SW 1271 (cell line): Measurements from ENCODE around the gene OR7C1.
A peak's percentile ranks its signal among the peaks of the same experiment; 100 is the strongest.
"Not testable (repeated sequence)": the region's sequence is repeated elsewhere in the genome, so short reads cannot be mapped to it uniquely, and the experiment has no call there.

Experiments
- DNase-seq, 2 experiments: peaks; one replicate each; lab custom pipeline; 2025; lab: John Stamatoyannopoulos, UW

OR7C1 gene

DNA sequence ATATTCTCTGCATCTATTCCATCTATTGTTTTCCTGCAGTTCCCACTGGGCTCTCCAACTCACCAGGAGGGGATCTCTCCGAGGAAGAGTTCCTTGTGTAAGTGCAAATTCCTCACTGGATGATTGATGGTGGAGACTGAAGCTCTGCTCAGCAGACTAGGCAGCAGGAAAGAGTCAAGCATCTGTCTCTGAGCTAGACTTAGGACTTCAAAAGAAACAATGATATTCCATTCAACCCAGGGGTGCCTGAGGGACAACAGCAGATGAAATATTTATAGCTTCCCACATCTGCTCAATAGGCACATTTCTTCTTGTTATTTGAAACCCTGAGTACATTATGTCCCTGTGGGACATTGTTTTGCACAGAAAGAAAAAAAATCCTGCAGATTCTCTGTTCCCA, at the start of gene OR7C1, which contains the start of gene OR7A5:
TSS of gene OR7C1 (minus strand) at position 175 of the 400 bp plus-strand sequence. CDS start 35,049 bp downstream, outside the sequence.
TSS of gene OR7A5 (minus strand) at position 175 of the 400 bp plus-strand sequence. CDS start 6,944 bp downstream, outside the sequence.
- no peak for DNase-seq

DNA sequence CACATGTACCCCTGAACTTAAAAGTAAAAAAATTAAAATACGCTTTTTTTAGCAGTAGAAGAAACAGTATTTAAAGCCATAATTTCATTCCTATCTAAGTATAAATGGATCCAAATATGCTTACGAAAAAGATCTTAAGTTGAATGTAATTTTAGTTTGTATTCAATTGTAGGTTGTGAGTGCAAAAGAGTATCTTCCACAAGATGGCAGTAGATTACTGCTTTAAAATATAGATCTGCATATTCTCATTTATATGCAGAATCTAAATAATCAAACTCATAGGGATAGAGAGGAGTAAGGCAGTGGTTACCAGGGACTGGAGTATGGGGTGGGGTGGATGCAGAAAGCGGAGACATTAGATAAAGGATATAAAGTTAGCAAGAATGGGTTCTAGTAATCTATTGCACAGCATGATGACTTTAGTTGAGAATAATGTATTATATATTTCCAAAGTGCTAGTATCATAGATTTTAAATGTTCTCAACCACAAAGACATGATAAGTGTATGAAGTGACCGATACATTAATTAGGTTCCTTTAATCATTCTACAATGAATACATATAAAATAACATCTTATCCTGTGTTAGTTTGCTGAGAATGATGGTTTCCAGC, 36.7 kb upstream of the OR7C1 start:
- peak in 1 of 2 experiments; percentile 42 for DNase-seq

DNA sequence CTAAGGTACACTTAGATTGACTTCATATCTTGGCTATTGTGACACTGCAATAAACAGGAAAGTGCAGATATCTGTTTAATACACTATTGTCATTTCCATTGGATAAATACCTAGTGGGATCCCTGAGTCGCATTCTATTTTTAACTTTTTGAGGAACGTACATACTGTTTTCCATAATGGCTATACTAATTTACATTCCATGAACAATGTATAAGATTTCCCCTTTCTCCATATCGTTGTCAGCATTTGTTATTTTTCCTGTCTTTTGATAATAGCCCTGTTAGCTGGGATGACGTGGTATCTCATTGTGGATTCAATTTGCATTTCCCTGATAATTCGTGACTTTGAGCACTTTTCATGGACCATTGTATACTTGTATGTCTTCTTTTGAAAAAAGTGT, 33.5 kb upstream of the OR7C1 start:
- no peak for DNase-seq

DNA sequence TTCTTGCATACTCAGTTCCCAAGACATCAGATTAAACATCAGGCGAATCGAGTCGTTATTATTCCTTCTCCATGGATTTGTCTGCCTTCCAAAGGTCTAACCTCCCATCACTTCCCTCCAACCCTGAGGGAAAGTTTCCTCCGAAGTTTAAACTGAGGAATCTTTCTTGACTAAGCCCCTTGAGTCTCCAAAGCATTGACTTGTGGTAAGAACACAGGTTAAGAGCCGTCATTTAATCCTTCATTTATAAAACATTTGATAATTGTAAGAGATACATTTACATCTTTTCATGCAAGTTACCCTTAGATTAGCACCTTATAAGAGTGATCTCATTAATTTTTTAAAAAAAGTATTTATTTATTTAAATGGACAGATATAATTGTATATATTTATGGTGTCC, 13.8 kb upstream of the OR7C1 start, which contains the start of gene OR7A10:
TSS of gene OR7A10 (minus strand) at position 101 of the 400 bp plus-strand sequence. CDS start 7,045 bp downstream, outside the sequence.
- DNase-seq, result no peak

DNA sequence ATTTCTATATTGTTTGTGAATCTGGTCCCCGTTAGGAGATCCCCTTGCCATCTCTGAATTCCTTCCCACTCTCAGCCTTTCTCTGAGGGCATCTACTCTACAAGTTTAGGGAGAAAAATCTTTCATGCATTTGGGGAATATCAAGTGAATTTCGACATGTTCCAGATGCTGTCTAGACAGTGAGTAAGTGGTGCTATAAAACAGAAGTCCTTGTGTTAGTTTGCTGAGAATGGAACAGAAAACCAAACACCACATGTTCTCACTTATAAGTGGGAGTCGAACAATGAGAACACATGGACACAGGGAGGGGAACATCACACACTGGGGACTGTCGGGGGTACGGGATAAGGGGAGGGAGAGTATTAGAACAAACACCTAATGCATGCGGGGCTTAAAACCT, 8.6 kb upstream of the OR7C1 start:
- no peak for DNase-seq

DNA sequence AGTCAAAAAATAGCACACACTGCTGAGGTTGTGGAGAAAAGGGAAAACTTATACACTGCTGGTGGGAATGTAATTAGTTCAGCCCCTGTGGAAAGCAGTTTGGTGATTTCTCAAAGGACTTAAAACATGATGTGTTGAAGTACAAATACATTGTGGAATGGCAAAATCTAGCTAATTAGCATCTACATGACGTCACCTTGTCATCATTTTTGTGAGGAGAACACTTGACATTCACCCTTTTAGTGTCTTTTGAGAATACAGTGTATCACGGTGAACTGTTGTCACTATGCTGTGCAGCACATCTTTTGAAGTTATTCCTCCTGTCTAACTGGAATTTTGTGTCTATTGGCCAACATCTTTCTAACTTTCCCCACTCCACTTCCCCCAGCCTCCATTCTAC, 8.2 kb upstream of the OR7C1 start:
- no peak for DNase-seq

DNA sequence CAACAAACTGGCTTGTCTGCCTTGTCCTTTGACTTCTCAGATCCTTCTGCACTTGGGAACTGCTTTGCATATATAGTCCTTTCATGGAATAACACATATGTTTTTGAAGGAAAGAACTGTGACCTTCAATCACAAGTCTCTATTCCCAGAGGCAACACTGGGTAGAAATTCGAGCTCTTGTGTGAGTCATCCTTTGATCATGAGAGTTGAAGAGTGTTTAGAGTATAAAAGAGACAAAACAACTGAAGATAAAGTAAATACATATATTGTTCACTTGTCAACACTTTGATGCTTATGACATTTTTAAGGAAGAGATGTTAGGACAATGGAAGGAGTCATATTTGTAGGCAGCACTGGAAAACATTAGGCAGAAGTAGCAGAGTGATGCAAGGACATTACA, 5.2 kb upstream of the OR7C1 start:
- DNase-seq, result no peak

DNA sequence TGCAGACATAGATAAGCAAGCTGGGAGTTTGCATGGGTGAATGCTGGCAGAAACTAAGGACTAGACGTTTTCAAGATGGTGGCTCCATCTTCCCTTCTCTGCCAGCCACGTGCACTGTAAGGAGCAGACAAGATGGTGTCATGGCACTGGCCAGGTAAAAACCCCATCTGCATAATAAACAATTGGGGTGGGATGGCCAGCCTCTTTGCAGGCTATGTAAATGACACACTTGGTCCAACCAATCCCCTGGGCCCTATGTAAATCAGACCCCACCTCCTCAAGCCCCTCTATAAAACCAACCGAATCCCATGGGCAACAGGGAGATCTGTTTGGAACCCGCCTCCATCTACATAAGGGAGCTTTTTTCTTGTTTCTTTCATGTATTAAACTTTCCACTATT, 2.4 kb upstream of the OR7C1 start:
- no peak for DNase-seq

DNA sequence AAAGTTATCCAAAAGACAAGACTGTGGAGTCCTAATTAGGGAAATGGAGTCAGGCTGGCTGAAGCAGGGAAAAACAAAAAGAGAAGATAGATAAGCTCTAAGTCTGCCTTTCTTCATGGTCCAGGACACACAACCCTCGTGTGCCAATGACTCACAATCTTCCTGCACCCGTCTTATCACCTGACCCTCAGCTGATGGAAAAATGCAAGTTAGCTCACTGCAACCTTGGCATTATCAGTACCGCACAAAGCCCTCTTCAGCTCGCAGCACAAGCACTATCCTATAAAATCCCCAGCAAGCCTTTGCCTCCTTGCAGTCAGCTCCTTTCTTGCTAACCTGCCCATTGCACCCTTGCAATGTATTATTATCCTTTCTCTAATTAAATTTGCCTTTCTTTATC, 4.3 kb downstream of the OR7C1 start:
- DNase-seq, result no peak

DNA sequence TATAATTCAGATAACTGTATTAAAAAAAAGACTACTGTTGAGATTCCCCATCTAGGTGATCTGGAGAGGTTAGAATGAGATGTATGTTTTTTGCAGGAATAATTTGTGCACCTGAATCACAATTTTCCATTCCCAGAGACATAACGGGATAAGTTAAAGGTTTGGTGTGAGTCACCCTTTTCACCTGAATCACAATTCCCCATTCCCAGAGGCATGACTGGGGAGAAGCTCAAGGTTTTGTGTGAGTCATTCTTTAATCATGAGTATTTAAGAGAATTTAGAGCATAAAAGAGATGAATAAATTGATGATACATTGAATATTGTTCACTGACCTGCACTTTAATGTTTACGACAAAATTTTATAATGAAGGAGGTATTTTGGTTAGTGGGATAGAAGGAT, 9.0 kb downstream of the OR7C1 start:
- no peak for DNase-seq

DNA sequence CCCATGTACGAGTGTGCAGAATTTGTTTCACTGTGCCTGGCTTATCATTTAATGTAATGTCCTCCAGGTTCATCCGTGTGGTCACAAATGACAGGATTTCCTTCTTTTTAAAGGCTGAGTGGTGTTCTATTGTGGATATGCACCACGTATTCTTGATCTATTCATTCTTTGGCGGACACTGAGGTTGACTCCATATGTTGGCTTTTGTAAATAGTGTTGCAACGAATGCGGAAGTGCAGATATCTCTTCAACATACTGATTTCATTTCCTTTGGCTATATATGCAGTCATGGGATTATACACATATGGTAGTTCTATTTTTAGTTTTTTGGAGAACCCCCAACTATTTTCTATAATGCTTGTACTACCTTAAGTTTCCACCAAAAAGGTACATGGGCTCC, 13.0 kb downstream of the OR7C1 start:
- DNase-seq, result no peak

DNA sequence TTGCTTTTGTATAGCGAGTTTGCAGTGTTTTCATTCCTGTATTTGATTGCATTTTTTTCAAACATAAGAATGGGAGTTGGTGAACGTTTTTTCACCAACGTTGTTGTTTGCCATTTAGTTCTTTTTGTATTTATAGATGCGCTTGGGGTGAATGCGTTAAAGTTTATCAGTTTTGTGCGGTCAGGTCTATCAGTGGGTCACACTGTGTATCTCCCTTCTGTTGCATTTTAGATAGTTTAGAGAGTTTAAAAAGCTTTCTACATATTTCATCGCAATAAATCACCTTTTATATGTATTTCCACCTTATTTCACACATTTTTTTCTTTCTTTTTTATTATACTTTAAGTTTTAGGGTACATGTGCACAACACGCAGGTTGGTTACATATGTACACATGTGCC, 16.4 kb downstream of the OR7C1 start:
- no peak for DNase-seq

DNA sequence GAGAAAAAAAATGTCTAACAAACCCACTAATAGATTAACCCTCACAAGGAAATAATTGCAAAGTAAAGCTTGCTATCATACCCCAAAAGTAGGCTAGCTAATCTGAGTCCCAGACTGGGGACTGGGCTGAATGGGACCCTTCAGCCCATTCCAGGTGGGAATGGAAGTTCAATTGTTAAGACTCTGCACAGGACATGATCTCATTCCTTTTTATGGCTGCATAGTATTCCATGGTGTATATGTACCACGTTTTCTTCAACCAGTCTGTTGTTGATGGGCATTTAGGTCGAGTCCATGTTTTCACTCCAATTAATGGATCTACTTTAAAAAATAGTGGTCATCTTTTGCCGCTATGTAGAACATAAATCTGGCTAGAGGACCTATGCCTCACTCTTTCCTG, 17.9 kb downstream of the OR7C1 start:
- DNase-seq, result no peak

DNA sequence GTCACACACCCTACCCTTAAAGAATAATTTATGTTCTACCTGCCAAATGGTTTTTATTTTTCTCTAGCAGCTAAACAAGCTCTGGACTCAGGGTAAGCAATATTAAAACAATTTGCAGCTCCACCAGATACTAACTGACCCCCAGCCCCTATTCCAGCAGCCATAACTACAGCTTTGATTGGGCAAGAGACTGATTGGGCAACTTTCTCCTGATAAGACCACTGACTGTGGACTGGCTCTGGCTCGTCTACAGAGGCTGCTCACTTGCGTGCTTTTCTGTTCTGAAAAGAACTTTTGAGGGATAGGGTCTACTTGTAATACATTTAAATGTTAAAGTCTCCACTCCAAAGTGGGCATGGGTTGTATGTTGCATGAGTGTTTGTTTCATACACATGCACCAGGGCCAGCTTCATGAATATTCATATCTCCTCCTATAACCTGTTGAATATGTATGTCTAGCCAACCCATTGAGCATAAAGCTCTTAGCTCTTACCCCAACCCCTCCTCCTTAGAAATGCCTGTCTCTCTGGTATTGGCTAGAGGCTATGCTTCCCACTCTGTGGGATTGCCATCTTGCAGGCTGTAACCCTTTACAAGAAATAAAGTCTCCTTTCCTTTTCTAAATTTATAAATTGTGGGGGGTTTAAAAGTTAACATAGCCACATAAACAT, 19.9 kb downstream of the OR7C1 start:
- no peak for DNase-seq

DNA sequence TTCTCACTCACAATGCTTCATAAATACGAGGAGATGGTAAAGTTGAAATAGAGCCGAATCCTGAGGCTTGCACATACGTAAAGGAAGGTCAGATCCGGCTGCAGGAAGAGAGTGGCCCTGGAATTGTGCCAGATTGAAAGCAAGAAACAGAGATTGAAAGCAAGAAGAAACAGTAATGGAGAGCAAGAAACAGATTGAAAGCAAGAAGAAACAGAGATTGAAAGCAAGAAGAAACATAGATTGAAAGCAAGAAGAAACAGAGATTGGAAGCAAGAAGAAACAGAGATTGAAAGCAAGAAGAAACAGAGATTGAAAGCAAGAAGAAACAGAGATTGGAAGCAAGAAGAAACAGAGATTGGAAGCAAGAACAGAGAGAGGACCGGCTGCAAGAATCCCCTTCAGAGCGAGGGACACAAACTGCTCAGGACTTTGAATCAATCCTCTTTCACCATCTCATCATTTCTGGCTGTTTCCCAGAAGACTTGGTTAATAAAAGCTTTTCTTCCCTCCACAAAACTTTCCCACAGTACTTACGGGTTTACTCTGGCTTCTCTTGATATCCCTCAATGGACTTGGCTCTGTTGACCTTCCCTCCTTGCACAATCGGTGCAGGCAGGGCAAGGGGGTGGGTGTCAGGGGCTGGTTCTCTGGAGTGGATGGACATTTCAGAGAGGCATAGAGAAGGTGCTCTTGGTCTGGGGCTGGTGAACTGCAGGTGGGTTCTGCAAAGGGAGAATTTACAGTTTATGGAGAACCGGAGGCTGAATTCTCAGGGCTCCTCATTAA, 25.5 kb downstream of the OR7C1 start:
- no peak for DNase-seq

DNA sequence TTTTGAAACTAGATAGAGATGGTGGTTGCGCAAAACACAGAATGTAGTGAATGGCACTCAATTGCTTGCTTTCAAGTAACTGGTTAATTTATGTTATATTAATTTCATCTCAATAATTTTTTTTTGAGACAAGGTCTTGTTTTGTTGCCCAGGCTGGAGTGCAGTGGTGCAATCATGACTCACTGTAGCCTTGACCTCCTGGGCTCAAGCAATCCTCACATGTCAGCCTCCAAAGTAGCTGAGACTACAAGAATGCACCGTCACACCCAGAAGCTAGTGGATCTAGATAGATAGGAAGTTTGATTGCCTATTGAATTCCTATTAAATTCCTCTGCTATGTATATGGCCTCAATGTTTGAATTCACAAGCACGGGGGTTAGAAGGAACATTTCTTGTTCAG, 30.2 kb downstream of the OR7C1 start:
- DNase-seq, result no peak

DNA sequence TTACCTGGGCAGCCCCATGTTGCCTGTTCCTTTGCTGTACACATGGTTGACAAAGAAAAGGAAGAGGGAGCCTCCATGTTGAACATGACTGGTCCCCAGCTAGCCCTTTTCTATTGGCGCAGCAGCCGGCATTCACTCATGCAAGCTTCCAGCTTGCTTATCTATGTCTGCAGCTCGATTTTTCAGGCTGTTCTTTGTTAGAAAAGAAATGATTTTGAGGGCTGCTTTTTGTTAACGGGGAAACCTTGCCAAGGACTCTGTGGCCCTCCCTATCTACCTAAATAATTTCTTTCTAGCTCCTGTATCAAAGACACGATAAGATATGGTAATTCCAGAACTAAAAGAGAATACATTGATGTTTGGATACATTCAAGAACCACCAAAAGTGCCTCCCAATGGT, 36.2 kb downstream of the OR7C1 start:
- no peak for DNase-seq

DNA sequence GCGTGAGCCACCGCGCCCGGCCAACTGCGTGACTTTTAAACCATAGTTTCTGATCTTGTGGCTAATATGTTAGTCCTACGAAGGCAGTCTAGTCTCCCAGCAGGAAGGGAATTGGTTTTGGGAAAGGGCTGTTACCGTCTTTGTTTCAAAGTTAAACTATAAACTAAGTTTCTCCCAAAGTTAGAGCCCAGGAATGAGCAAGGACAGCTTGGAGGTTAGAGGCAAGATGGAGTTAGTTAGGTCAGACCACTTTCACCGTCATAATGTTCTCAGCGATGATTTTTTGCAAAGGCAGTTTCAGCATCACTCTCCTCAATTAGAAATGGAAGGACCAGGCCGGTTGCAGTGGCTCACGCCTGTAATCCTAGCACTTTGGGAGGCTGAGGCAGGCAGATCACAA, 39.0 kb downstream of the OR7C1 start:
- no peak for DNase-seq

DNA sequence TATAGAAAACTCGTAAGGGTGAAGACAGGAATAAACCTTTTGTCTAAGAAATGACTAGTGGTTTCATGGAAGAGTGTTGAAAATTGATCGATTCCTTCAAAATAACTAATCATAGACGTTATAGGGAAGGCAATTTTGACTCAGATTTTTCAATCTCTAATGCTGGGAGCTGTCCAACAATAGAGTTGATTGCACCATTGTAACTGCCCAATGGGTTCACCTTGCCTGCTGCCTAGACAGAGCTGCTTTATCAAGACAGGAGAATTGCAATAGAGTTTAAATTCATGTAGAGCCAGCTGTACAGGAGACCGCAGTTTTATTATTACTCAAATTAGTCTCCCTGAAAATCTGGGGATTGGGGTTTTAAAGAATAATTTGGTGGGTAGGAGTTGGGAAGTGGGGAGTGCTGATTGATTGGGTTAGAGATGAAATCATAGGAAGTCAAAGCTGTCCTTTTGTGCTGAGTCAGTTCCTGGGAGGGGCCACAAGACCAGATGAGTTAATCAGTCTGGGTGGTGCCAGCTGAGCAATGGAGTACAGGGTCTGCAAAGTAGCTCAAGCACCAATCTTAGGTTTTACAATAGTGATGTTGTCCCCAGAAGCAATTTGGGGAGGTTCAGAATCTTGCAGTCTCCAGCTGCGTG, 39.8 kb downstream of the OR7C1 start:
- DNase-seq, result no peak

DNA sequence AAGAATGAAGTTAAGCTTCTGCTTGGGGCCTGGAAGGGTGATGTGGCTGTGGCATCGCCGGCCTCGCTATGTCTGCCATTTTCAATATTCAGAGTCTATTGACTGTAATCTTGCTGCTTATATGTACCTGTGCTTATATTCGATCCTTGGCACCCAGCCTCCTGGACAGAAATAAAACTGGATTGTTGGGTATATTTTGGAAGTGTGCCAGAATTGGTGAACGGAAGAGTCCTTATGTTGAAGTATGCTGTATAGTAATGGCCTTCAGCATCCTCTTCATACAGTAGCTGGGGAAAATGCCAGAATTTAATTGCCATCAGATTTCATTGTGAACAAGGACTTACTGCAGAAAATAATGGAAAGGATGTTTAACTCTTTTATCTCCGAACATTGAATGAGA, 42.7 kb downstream of the OR7C1 start:
- DNase-seq, result not testable (repeated sequence)

DNA sequence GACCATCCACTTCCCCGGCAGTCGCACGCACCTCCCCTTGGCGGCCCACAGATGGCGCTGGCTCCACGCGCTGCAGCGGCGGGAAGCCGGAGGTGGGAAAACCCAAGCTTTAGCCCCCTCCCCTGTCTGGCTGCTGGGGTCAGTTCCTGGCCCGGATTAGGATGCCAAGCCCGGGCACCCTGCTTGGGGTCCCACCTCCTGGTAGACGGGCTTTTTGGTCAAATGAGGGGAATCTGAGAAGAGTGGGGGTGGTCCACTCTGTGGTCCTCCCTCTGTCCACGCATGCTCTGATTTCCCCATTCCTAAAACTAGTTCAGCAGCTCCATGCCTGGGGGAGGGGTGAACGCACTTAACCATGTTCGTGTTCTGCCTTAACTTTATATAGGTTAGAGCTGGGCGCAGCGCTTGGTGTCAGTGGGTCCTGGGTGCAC, 48.5 kb downstream of the OR7C1 start:
- no peak for DNase-seq

DNA sequence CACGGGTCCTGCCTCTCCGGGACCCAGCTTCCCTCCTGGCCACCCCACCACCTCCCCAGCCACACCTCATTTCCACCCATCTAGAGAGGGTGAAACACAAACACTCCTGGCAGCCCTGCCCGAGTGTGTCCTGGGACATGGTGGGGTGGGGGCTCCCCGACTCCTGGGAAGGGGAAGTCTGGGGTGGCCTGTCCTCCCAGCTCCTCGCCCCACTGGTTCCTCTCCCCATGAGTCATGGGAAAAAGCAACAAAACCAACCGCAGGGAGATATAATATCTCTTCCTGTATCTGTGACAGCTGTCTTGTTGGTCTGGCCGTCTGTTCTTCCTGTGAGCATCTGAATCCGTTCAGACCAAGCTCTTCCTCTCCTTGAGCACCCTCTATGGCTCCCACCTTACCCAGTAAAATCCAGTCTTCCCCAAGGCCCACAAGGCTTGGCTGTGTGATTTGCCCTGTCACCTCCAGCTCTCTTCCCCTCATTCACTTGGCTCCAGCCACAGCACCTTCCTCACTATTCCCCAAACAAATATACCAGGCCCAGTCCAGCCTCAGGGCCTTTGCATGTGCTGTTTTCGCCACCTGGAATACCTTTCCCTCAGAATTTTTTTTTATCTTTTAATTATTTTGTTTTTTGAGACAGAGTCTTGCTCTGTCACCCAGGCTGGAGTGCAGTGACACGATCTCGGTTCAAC, 49.7 kb downstream of the OR7C1 start:
- peak in 1 of 2 experiments; percentile 43 for DNase-seq
